PFSK-1 (cell line): ENCODE results near the gene OPN4.

ENCODE experiments used
- FOXP2 ChIP-seq: optimal IDR thresholded peaks from 2 replicates; pipeline ENCODE3; 2011; ENCODE audit warnings: borderline replicate concordance, control low read depth, inconsistent platforms; ENCODE audit not compliant: insufficient read depth; ENCODE audit errors: extremely low read length, extremely low read depth
- POLR2AphosphoS5 ChIP-seq: IDR thresholded peaks from 2 replicates; pipeline ENCODE4 v1.6.1; 2012; ENCODE audit warnings: low read depth, mild to moderate bottlenecking, control low read depth, low read length, moderate library complexity
- REST ChIP-seq, 2 experiments: IDR thresholded peaks; 2 replicates each; pipeline versions ENCODE4 v1.6.1 to v1.8.0; 2011 to 2012; ENCODE audit warnings: low read depth in 2 of 2, low read length in 2 of 2, control low read depth in 1 of 2, inconsistent platforms in 1 of 2, mild to moderate bottlenecking in 1 of 2, moderate library complexity in 1 of 2; ENCODE audit not compliant: insufficient read depth in 1 of 2
- SIN3A ChIP-seq: IDR thresholded peaks from 2 replicates; pipeline ENCODE4 v1.6.1; 2012; ENCODE audit warnings: mild to moderate bottlenecking, low read length, moderate library complexity, borderline replicate concordance; ENCODE audit not compliant: insufficient read depth
- TAF1 ChIP-seq: IDR thresholded peaks from 2 replicates; pipeline ENCODE4 v1.6.1; 2012; ENCODE audit warnings: low read length, control low read depth, borderline replicate concordance; ENCODE audit not compliant: insufficient read depth

Gene OPN4

DNA sequence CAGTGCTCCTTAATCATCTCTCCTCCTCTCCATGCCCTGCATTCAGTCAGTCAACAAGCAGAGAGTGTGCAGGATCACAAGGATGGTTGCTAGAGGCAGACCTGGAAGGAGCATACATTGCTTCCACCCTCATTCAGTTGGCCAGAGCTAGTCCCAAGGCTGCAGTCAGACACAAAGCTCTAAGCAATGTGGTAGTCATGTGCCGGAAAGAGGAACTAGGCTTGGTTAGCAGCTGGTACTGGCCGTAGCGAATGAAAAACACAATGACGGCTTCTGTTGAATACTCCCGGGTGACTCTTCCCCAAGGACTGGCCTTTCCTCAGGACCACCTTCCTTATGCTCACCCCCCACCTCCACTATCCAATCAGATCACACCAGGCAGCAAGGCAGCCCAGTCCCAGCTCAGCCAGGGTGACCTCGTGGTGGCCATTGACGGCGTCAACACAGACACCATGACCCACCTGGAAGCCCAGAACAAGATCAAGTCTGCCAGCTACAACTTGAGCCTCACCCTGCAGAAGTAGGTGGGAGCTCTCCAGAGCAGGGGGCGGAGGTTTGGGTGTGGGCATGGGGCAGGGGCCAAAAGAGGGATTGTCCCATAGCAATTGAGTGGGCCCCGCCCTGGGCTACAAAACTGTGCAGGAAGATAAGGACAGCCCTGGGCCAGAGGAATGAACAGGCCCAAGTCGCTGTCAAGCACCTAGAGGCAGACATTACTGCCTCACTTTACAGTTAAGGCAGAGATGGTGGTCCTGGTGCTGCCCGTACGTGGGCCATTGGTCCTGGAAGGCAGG is 24.8 kb downstream of the OPN4 start:
- TF ChIP-seq TAF1 (no peak), FOXP2 (no peak), POLR2AphosphoS5 (no peak), SIN3A (no peak), REST (IDR thresholded peaks at IDR 0.05; ENCODE audit: insufficient read depth in 1 of 2, low read depth in 2 of 2, low read length in 2 of 2) (no peak)

DNA sequence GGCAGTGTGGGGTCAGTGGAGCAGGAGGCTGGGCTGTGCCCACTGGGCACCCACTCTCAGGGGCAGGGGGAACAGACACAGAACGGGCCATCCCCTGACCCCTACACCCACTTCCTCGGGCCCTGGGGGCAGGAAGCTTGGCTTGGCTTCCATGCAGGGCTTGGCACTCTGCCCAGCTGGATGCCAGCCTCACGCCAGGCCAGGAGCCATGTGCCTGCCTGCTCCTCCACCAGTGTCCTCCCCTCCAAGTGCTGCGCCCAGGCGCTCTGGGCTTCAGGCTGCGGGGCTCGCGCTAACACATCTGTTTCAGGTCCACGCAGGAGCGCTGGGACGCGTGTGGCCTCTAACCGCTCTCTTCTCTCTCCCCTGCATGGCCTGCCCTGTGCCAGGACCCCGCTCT is 26.7 kb downstream of the OPN4 start:
- no peak for TF ChIP-seq FOXP2
- TF ChIP-seq SIN3A = no peak
- no peak for TF ChIP-seq POLR2AphosphoS5
- no peak for TF ChIP-seq TAF1
- no peak for TF ChIP-seq REST (IDR thresholded peaks at IDR 0.05; ENCODE audit: insufficient read depth in 1 of 2, low read depth in 2 of 2, low read length in 2 of 2)

- TF ChIP-seq FOXP2 = no peak
- TF ChIP-seq REST (IDR thresholded peaks at IDR 0.05; ENCODE audit: insufficient read depth in 1 of 2, low read depth in 2 of 2, low read length in 2 of 2) = no peak
- TF ChIP-seq SIN3A = no peak
- no peak for TF ChIP-seq POLR2AphosphoS5
- no peak for TF ChIP-seq TAF1
Observed at GRCh38 chr10:86681722-86682386, 27.5 kb downstream of the OPN4 start.

GRCh38 chr10:86682675-86683074 is 28.3 kb downstream of the OPN4 start:
- TF ChIP-seq SIN3A (no peak), REST (IDR thresholded peaks at IDR 0.05; ENCODE audit: insufficient read depth in 1 of 2, low read depth in 2 of 2, low read length in 2 of 2) (no peak)
